NB4 (cell line): ENCODE results near the gene IGFL2.

ENCODE experiments used
- POLR2A ChIP-seq: IDR thresholded peaks from 2 replicates; pipeline ENCODE4 v1.6.1; 2011; ENCODE audit warnings: mild to moderate bottlenecking; ENCODE audit not compliant: insufficient read length; ENCODE audit errors: extremely low read depth
- TF ChIP-seq, protein P1 (sequence below): IDR thresholded peaks from one replicate; pipeline ENCODE4 v1.5.1; 2012; ENCODE audit warnings: low read depth, low read length
- TF ChIP-seq, protein P2 (sequence below): IDR thresholded peaks from 2 replicates; pipeline ENCODE4 v1.6.1; 2011; ENCODE audit warnings: low read depth, low read length

DNA sequence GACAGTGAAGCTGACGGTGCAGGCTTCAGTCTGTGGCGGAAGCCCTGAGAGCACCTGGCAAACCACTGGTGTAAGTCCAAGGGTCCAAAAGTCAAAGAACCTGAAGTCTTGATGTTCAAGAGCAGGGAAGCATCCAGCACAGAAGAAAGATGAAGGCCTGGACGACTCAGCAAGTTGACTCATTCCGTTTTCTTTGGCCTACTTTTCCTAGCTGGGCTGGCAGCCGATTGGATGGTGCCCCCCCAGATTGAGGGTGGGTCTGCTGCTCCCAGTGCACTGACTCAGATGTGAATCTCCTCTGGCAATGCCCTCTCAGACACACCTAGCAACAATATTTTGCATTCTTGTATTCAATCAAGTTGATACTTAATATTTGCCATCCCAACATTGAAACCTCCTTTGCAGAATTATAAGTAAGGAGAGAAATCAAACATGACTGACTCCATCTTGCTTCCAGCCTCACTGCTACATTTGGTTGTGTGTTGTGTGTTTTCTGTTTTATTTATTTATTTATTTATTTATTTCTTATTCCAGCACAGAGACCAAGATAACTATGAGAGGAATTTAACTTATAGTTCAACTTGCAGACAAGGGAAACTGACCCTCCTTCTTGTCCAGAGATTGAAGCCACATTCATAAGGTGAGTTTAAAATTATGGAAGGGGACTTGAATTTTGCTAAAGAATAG lies 32.8 kb downstream of the IGFL2 start:
- TF ChIP-seq, protein P1, sequence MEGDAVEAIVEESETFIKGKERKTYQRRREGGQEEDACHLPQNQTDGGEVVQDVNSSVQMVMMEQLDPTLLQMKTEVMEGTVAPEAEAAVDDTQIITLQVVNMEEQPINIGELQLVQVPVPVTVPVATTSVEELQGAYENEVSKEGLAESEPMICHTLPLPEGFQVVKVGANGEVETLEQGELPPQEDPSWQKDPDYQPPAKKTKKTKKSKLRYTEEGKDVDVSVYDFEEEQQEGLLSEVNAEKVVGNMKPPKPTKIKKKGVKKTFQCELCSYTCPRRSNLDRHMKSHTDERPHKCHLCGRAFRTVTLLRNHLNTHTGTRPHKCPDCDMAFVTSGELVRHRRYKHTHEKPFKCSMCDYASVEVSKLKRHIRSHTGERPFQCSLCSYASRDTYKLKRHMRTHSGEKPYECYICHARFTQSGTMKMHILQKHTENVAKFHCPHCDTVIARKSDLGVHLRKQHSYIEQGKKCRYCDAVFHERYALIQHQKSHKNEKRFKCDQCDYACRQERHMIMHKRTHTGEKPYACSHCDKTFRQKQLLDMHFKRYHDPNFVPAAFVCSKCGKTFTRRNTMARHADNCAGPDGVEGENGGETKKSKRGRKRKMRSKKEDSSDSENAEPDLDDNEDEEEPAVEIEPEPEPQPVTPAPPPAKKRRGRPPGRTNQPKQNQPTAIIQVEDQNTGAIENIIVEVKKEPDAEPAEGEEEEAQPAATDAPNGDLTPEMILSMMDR: no peak
- no peak for TF ChIP-seq POLR2A
- TF ChIP-seq, protein P2, sequence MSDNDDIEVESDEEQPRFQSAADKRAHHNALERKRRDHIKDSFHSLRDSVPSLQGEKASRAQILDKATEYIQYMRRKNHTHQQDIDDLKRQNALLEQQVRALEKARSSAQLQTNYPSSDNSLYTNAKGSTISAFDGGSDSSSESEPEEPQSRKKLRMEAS: no peak
